ENCODE results near the gene PXT1.
"Not testable (repeated sequence)": the region's sequence is repeated elsewhere in the genome, so short reads cannot be mapped to it uniquely, and the experiment has no call there.

DNA sequence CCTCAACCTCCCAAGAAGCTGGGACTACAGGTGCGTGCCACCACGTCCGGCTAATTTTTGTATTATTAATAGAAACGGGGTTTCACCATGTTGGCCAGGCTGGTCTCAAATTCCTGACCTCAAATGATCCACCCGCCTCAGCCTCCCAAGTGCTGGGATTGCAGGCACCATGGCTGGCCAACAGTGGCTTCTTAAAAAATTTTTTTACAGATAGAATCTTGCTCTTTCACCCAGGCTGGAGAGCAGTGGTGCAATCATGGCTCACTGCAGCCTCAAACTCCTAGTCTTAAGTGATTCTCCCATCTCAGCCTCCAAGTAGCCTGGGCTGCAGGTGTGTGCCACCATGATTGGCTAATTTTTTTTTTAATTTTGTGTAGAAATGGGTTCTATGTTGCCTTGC, 40.7 kb upstream of the PXT1 start:
- not testable (repeated sequence) for TF ChIP-seq POLR2A, POLR2AphosphoS5, EP300 (IDR thresholded peaks at IDR 0.05)
- TF ChIP-seq, protein P1, sequence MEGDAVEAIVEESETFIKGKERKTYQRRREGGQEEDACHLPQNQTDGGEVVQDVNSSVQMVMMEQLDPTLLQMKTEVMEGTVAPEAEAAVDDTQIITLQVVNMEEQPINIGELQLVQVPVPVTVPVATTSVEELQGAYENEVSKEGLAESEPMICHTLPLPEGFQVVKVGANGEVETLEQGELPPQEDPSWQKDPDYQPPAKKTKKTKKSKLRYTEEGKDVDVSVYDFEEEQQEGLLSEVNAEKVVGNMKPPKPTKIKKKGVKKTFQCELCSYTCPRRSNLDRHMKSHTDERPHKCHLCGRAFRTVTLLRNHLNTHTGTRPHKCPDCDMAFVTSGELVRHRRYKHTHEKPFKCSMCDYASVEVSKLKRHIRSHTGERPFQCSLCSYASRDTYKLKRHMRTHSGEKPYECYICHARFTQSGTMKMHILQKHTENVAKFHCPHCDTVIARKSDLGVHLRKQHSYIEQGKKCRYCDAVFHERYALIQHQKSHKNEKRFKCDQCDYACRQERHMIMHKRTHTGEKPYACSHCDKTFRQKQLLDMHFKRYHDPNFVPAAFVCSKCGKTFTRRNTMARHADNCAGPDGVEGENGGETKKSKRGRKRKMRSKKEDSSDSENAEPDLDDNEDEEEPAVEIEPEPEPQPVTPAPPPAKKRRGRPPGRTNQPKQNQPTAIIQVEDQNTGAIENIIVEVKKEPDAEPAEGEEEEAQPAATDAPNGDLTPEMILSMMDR (IDR thresholded peaks at IDR 0.05): not testable (repeated sequence)

Data from upper lobe of left lung (tissue), 4 donors.